ENCODE data around the gene MOB3A. TPM values are rescaled to one million over a fixed set of nuclear protein-coding genes. Genes with fewer than 3 reads are reported as not detected.

MOB3A gene
- total and polyA plus RNA-seq, 2 of the 13 experiments (the other 11 are each of a cell fraction or from before 2014, with no cell fraction given): 3.5 to 17.8 TPM

- no peak for TF ChIP-seq NR2F6 (IDR thresholded peaks at IDR 0.05)
- TF ChIP-seq NR2F6 (CRISPR knock-in tag; IDR thresholded peaks at IDR 0.05): no peak
- peak; percentile 73; the same call in 1 of the 2 replicates for TF ChIP-seq PHF8 (CRISPR knock-in tag; IDR thresholded peaks at IDR 0.05)
- TF ChIP-seq ZNF224 (CRISPR knock-in tag; IDR thresholded peaks at IDR 0.05): no peak
- TF ChIP-seq IRF9 (CRISPR knock-in tag; IDR thresholded peaks at IDR 0.05; ENCODE audit: borderline replicate concordance): peak; percentile 89
- TF ChIP-seq ZBTB40 (IDR thresholded peaks at IDR 0.05): no peak
- TF ChIP-seq ZBTB40 (CRISPR knock-in tag; IDR thresholded peaks at IDR 0.05): peak; percentile 81
- no peak for TF ChIP-seq FOXC1 (CRISPR knock-in tag; IDR thresholded peaks at IDR 0.05; ENCODE audit: borderline replicate concordance)
- TF ChIP-seq, protein P1, sequence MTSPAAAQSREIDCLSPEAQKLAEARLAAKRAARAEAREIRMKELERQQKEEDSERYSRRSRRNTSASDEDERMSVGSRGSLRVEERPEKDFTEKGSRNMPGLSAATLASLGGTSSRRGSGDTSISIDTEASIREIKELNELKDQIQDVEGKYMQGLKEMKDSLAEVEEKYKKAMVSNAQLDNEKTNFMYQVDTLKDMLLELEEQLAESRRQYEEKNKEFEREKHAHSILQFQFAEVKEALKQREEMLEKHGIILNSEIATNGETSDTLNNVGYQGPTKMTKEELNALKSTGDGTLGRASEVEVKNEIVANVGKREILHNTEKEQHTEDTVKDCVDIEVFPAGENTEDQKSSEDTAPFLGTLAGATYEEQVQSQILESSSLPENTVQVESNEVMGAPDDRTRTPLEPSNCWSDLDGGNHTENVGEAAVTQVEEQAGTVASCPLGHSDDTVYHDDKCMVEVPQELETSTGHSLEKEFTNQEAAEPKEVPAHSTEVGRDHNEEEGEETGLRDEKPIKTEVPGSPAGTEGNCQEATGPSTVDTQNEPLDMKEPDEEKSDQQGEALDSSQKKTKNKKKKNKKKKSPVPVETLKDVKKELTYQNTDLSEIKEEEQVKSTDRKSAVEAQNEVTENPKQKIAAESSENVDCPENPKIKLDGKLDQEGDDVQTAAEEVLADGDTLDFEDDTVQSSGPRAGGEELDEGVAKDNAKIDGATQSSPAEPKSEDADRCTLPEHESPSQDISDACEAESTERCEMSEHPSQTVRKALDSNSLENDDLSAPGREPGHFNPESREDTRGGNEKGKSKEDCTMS (CRISPR knock-in tag; conservative IDR thresholded peaks at IDR 0.05): no peak
- TF ChIP-seq, protein P2, sequence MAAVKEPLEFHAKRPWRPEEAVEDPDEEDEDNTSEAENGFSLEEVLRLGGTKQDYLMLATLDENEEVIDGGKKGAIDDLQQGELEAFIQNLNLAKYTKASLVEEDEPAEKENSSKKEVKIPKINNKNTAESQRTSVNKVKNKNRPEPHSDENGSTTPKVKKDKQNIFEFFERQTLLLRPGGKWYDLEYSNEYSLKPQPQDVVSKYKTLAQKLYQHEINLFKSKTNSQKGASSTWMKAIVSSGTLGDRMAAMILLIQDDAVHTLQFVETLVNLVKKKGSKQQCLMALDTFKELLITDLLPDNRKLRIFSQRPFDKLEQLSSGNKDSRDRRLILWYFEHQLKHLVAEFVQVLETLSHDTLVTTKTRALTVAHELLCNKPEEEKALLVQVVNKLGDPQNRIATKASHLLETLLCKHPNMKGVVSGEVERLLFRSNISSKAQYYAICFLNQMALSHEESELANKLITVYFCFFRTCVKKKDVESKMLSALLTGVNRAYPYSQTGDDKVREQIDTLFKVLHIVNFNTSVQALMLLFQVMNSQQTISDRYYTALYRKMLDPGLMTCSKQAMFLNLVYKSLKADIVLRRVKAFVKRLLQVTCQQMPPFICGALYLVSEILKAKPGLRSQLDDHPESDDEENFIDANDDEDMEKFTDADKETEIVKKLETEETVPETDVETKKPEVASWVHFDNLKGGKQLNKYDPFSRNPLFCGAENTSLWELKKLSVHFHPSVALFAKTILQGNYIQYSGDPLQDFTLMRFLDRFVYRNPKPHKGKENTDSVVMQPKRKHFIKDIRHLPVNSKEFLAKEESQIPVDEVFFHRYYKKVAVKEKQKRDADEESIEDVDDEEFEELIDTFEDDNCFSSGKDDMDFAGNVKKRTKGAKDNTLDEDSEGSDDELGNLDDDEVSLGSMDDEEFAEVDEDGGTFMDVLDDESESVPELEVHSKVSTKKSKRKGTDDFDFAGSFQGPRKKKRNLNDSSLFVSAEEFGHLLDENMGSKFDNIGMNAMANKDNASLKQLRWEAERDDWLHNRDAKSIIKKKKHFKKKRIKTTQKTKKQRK (IDR thresholded peaks at IDR 0.05; ENCODE audit: low read length): no peak
- no peak for TF ChIP-seq NFIC (IDR thresholded peaks at IDR 0.05; ENCODE audit: low read length)
- TF ChIP-seq NKX3-1 (CRISPR knock-in tag; IDR thresholded peaks at IDR 0.05): no peak; the same call in 1 of the 2 replicates
- peak; percentile 91 for TF ChIP-seq YEATS4 (CRISPR knock-in tag; IDR thresholded peaks at IDR 0.05; ENCODE audit: borderline replicate concordance)
- 0 out of 2 replicates have a peak, but pooled peaks have one; percentile 27 for TF ChIP-seq STAT5B (CRISPR knock-in tag; IDR thresholded peaks at IDR 0.05)
- no peak for TF ChIP-seq ZNF569 (CRISPR knock-in tag; IDR thresholded peaks at IDR 0.05; ENCODE audit: borderline replicate concordance)
These were observed at the start of gene MOB3A (continued) for GRCh38 chr19:2096034-2096479.

Data from HepG2 (cell line).